ENCODE measurements around the gene CACNA1E. TPM values are rescaled to one million over a fixed set of nuclear protein-coding genes. Genes with fewer than 3 reads are reported as not detected.
"Not testable (repeated sequence)": the region's sequence is repeated elsewhere in the genome, so short reads cannot be mapped to it uniquely, and the experiment has no call there.

The CACNA1E gene
- total RNA-seq, 4 donors from 2014 or later = 0.19 to 1.3 (median 0.44) TPM; not detected in 1

DNA sequence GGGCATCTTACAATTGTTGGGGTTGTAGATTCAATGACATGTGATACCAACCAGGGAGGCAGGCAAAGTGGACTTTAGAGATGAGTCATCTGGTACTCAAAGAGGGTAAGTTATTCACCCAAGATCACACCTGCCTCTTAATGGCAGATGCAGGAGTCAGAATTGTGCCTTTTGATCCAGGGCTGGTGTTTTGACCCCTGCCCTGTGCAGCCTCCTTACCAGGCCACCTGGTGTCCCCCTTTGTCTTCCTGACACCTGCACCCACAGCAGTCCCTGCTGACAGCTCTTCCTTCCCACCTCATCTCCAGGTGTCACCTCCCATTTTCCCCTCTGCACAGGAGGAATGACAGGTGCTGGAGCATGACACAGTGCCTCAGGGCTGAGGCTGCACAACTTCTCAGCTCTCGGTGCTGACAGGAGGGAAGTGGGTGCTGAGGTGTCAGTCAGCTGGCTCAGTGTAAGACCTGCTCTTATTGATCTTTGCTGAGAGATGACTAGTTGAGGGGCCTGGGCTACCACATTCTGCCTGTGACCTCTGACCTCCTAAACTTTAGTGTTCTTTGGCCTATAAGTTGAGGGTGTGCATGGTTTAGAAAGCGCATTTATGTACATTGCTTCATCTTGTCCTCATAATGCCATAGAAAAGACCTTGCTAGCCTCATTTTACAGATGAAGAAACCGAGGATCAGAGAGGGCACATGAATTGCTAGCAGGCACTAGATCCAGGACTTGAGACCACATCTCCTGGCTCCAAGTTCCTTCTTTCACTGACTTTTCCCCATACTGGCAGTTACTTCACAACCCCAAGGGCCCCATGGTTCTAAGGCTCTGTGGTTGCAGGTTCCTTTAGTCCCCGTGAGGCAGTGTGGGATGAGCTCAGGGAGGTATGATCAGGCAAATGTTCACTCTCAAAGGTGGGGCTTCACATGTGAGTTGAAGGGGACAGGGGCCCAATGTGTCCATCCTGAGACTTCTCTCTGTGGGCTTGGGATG is 31.3 kb downstream of the CACNA1E start:
- ATAC-seq (ENCODE audit: low FRiP score) = no peak
- DNase-seq (ENCODE audit: low spot score) = no peak
- TF ChIP-seq CTCF (IDR thresholded peaks at IDR 0.05) = no peak

- no peak for TF ChIP-seq CTCF (IDR thresholded peaks at IDR 0.05)
- DNase-seq (ENCODE audit: low spot score) = no peak
- no peak for ATAC-seq (ENCODE audit: low FRiP score)
Observed at GRCh38 chr1:181516706-181517105, 33.4 kb downstream of the CACNA1E start.

DNA sequence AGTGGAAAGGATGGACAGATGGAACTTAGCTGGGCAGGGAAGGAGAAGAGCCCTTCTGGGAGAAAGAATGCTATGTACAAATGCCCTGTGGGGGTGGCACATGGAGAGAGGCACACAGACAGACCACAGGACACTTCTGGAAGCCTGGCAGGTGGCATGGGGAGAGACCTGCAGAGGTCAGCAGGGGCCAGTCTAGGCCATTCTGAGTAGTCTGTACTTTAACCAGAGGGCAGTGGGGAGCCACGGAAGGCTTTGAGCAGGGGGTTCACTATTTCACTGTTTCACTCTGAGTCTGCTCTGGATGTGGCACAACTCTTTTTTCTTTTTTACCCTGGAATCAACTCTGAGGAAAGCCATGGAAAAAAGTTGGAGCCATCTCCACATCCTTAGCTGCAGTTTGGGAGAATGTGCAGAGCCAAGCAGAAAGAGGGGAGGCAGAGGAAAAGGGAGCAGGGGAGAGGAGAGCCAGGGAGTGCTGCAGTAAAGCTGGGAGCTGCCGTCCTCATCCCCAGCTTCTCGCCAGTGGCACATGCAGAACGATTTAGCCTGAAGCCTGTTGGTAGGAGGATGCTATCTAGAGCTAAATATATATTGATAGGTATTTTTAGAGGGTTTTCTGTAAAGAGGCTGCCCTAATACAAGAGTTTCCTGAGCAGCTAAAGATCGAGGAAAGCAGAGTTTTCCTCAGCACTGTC is 34.0 kb downstream of the CACNA1E start:
- DNase-seq (ENCODE audit: low spot score) (no peak), ATAC-seq (ENCODE audit: low FRiP score) (no peak)
- TF ChIP-seq CTCF (IDR thresholded peaks at IDR 0.05) = no peak

DNA sequence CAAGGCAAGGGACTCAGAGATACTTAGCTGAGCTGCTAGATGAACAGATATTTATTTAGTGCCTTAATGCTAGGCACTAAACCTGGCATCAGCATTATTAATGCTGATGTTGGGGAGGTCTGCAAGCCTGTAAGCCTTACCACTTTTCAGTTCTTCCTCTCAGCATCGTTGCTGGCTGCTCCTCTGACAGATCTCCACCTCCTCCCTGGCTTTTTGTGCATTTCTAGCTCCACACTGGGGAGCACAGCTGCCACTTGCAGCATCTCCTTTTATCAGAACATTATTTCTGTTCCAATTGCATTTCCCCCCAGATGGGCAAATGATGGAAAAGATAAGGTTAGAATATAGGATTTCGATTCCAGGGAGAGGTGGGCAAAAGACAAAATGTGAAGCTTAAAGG is 34.8 kb downstream of the CACNA1E start:
- no peak for ATAC-seq (ENCODE audit: low FRiP score)
- TF ChIP-seq CTCF (IDR thresholded peaks at IDR 0.05) = no peak
- no peak for DNase-seq (ENCODE audit: low spot score)

GRCh38 chr1:181522864-181523263 is 39.5 kb downstream of the CACNA1E start:
- no peak for DNase-seq (ENCODE audit: low spot score)

GRCh38 chr1:181525104-181525721 is 41.9 kb downstream of the CACNA1E start:
- ATAC-seq (ENCODE audit: low FRiP score) = no peak
- no peak for TF ChIP-seq CTCF (IDR thresholded peaks at IDR 0.05)
- no peak for DNase-seq (ENCODE audit: low spot score)

More at GRCh38 chr1:181522864-181523263, 39.5 kb downstream of the CACNA1E start:
- ATAC-seq (ENCODE audit: low FRiP score) = no peak
- no peak for TF ChIP-seq CTCF (IDR thresholded peaks at IDR 0.05)

DNA sequence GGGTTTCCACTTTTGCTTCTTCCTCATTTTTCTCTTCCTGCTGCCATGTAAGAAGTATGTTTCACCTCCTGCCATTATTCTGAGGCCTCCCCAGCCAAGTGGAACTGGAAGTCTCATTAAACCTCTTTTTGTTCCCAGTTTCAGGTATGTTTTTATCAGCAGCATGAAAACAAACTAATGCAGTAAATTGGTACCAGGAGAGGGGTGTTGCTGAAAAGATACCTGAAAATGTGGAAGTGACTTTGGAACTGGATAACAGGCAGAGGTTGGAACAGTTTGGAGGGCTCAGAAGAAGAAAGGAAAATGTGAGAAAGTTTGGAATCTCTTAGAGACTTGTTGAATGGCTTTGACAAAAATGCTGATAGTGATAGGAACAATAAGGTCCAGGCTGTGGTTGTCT is 44.9 kb downstream of the CACNA1E start:
- not testable (repeated sequence) for DNase-seq (ENCODE audit: low spot score); ATAC-seq (ENCODE audit: low FRiP score)
